Glutamatergic neuron (in vitro differentiated cells): ENCODE measurements around the gene ACBD4. TPM values are rescaled to one million over a fixed set of nuclear protein-coding genes. Genes with fewer than 3 reads are reported as not detected.

Experiments used
- DNase-seq: peaks from one replicate; pipeline ENCODE4 v3.0.0; 2022
- H3K27ac Mint-ChIP-seq: one replicate; pipeline ENCODE4 v1.8.0; 2020; ENCODE audit warnings: mild to moderate bottlenecking, mixed read lengths, inconsistent platforms; ENCODE audit not compliant: unreplicated experiment
- H3K27me3 Mint-ChIP-seq: one replicate; pipeline ENCODE4 v1.8.0; 2020; ENCODE audit warnings: mild to moderate bottlenecking, moderate library complexity, mixed read lengths, inconsistent platforms; ENCODE audit not compliant: unreplicated experiment
- H3K36me3 Mint-ChIP-seq: one replicate; pipeline ENCODE4 v1.8.0; 2020; ENCODE audit warnings: mild to moderate bottlenecking, mixed read lengths, inconsistent platforms; ENCODE audit not compliant: unreplicated experiment
- H3K4me1 Mint-ChIP-seq: one replicate; pipeline ENCODE4 v1.8.0; 2020; ENCODE audit warnings: mild to moderate bottlenecking, low read depth, mixed read lengths, inconsistent platforms; ENCODE audit not compliant: unreplicated experiment
- H3K4me3 Mint-ChIP-seq: one replicate; pipeline ENCODE4 v1.8.0; 2020; ENCODE audit warnings: mild to moderate bottlenecking, mixed read lengths, inconsistent platforms; ENCODE audit not compliant: unreplicated experiment
- H3K9me3 Mint-ChIP-seq: one replicate; pipeline ENCODE4 v1.8.0; 2020; ENCODE audit warnings: mild to moderate bottlenecking, moderate library complexity, mixed read lengths, inconsistent platforms; ENCODE audit not compliant: unreplicated experiment
- CTCF ChIP-seq: fragments of 200-600 bp; sonication (generic); IDR thresholded peaks from one replicate; pipeline ENCODE4 v1.5.0; 2021; ENCODE audit not compliant: partially characterized antibody, unreplicated experiment
- total RNA-seq: library from RNA; stranded (reverse); fragmentation: NEBNext Ultra II Directional; extraction: Animal tissue kit (Norgen Biotek cat#: 25700); gene quantifications from one replicate; pipeline ENCODE4 v1.2.1, GENCODE V29; 2021; ENCODE audit not compliant: unreplicated experiment

The ACBD4 gene
- total RNA-seq, 1 donor from 2014 or later: 3.7 TPM

GRCh38 chr17:45175759-45176115, 40.2 kb downstream of the ACBD4 start:
- no peak overlapping the region for H3K27ac Mint-ChIP-seq
- no peaks in the 10 kb centered on the region for H3K36me3 Mint-ChIP-seq
- DNase-seq: no peak
- no peak for TF ChIP-seq CTCF
- no peaks in the 10 kb centered on the region for H3K9me3 Mint-ChIP-seq
- H3K4me3 Mint-ChIP-seq: no peak overlapping the region
- H3K4me1 Mint-ChIP-seq: peaks cover 4% of the 10 kb centered on the region
- H3K27me3 Mint-ChIP-seq: peaks cover 2% of the 10 kb centered on the region

DNA sequence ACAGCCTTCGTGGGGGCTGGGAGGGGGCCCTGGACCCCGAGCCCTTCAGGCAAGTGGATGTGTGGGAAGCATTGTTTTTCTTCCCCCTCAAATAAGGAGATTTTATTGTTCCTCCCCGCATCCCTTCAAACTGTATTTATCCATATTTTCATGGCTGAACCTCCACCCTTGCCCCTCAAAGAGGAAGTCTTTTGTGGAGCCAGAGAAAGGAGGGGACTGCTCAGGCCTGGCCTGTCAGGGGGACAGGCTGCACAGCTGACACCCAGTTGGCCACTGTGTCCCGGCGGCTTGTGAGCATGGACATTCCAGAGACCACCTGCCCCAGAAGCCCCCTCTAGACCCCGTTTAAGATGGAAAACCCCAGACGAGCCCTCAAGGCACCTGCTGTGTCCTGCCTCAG, 42.1 kb downstream of the ACBD4 start:
- Mint-ChIP-seq H3K4me3 (no peak overlapping the region), H3K4me1 (no peaks in the 10 kb centered on the region), H3K27me3 (peaks cover 2% of the 10 kb centered on the region), H3K27ac (no peak overlapping the region), H3K9me3 (no peaks in the 10 kb centered on the region), H3K36me3 (no peaks in the 10 kb centered on the region)
- DNase-seq: no peak
- no peak for TF ChIP-seq CTCF

- no peak overlapping the region for H3K27ac Mint-ChIP-seq
- no peak overlapping the region for H3K4me3 Mint-ChIP-seq
- DNase-seq: no peak
- H3K27me3 Mint-ChIP-seq: no peaks in the 10 kb centered on the region
- no peak for TF ChIP-seq CTCF
- H3K36me3 Mint-ChIP-seq: no peaks in the 10 kb centered on the region
- H3K9me3 Mint-ChIP-seq: no peaks in the 10 kb centered on the region
- no peaks in the 10 kb centered on the region for H3K4me1 Mint-ChIP-seq
Measured at GRCh38 chr17:45184144-45184543, 48.7 kb downstream of the ACBD4 start.

DNA sequence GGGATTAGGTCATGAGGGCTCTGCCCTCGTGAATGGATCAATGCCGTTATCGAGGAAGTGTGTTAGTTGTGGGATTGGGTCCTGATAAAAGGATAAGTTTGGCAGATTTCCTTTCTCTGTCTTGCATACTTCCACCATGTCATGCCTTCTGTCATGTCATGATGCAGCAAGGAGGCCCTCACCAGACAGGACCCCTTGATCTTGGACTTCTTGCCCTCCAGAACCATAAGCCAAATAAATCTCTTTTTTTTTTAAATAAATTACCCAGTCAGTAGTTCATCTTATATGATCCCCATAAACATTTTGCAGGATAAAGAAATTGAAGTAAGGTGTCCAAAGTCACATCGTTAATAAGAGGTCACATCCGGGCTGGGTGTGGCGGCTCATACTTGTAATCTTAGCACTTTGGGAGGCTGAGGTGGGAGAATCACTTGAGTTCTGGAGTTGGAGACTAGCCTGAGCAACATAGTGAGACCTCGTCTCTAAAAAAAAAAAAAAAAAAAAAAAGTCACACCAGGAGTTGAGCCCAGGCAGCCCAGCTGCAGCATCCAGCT, 51.4 kb downstream of the ACBD4 start:
- no peak overlapping the region for H3K4me3 Mint-ChIP-seq
- no peak for TF ChIP-seq CTCF
- peaks cover 4% of the 10 kb centered on the region for H3K27me3 Mint-ChIP-seq
- DNase-seq: no peak
- peaks cover 3% of the 10 kb centered on the region for H3K9me3 Mint-ChIP-seq
- no peak overlapping the region for H3K27ac Mint-ChIP-seq
- H3K36me3 Mint-ChIP-seq: no peaks in the 10 kb centered on the region
- peaks cover 3% of the 10 kb centered on the region for H3K4me1 Mint-ChIP-seq

GRCh38 chr17:45189009-45189408, 53.5 kb downstream of the ACBD4 start:
- Mint-ChIP-seq H3K4me1 (peaks cover 3% of the 10 kb centered on the region), H3K36me3 (no peaks in the 10 kb centered on the region), H3K27me3 (peaks cover 4% of the 10 kb centered on the region), H3K9me3 (peaks cover 3% of the 10 kb centered on the region), H3K4me3 (no peak overlapping the region), H3K27ac (no peak overlapping the region)
- TF ChIP-seq CTCF: no peak
- no peak for DNase-seq
